HG02870 (cell line): Measurements from ENCODE around the gene LST1.
A peak's percentile ranks its signal among the peaks of the same experiment; 100 is the strongest.

ENCODE experiments used
- ATAC-seq: cut with Tn5 transposase; IDR thresholded peaks from one replicate; pipeline ENCODE4 v1.9.1; 2021; ENCODE audit warnings: mild to moderate bottlenecking, moderate library complexity; ENCODE audit not compliant: unreplicated experiment

Gene LST1

DNA sequence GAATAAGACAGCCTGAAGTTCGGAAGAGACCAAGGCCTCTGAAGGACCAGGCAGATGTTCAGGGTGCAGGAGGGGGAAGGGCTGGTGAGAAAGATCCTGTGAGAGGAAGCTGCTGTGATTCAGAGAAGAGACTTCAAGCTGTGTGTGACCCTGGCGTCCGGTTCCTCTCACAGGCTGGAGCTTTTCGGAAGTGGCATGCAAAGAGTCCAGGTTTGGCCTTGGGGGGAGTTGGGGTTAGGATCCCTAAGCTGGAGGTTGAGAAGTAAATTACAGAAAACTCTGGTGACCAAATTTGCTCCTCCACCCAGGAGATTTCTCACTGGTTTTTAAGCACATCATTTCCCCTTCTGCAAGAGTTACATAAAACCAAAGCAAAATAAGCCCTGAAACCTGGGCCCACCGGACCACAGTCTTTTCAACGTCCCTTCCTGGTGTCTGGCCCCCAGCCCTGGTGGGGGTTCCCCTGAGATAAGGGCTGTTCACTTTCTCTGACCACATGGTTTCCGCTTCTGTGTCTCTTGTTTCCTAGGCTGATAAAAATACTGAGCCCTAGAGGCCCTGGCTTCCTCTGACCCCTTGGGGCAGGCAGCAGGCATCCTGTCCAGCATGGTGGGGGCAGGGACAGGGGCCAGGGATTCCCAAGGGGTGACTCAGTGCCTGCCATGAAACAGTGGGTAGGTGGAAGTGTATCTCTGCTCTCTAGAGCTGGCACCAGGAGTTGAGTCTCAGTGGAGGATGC, 25.9 kb upstream of the LST1 start:
- ATAC-seq = peak; percentile 60

DNA sequence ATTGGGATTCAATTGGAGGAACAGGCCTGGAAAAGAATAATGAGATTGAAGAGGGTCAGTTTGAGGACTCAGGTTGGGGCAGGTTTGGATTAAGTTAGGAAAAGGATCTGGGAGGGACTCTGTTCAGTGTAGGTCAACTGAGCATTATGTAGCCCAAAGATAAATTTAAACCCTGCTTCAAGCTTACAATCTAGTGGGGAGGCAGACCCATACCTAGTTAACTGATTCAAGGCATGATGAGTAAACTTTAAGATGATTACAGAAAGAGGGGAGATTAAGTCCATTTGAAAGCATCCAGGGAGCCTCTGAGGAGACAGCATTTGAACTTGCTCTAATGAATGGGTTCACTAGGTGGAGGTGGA, 25.4 kb upstream of the LST1 start:
- ATAC-seq = no peak

- ATAC-seq = no peak
These were observed 18.3 kb upstream of the LST1 start for GRCh38 chr6:31567531-31568370.

DNA sequence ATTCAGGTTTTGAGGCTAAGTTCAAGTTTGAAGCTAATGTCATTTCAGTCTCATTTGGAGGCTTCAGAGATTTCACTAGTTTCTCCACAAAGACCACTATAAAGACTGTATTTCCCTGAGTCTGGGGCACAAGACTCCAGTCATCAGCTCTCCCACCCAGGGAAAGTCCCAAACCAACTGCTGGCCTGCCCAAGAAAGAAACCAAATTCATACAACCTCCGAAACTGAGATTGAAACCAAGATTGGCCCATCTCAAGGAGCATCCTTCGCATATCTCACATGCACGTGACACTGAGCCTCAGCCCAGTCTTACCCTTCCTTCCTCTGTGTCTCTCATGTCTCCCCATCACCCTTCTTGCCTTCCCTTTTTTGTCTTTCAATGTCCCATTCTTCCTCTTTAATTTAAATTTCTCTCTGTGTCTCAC, 17.5 kb upstream of the LST1 start:
- ATAC-seq = peak; percentile 62

DNA sequence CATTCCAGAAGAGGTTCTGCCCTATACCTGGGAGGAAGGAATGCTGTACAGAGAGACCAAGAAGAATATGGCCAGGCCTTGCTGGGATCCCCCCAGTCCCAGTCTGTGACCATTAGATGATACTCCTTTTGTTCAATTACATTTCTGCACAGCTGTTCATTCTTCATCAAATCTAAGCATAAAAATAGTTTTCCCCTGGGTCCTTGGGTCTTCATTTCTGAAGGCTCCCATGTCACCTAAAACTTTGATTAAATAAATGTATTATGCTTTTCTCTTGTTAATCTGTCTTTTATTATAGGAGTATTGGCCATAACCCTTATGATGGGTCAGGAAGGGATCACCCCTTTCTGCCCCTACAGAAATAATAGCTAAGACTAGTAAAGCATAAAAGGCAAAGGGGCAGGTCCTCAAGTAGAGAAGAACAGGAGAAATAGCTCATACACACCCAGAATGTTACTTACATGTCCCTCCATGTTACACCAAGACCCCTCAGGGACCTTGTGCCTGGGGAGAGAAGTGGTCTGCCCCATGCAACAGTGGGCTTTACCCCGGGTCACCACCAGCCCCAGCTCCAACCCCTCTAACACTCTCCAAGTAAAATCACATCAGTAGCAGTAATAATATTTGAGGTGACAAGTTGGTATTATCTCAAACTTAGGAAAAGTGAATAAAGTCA, 16.1 kb upstream of the LST1 start:
- ATAC-seq = no peak

GRCh38 chr6:31572041-31572911, 13.8 kb upstream of the LST1 start, which contains the start of gene LTA:
Gene LTA (plus strand): TSS chr6:31572289. CDS start chr6:31572743, 454 bp downstream.
- peak; percentile 40 for ATAC-seq

- ATAC-seq = no peak
These were observed 12.6 kb upstream of the LST1 start for GRCh38 chr6:31573239-31574105.

DNA sequence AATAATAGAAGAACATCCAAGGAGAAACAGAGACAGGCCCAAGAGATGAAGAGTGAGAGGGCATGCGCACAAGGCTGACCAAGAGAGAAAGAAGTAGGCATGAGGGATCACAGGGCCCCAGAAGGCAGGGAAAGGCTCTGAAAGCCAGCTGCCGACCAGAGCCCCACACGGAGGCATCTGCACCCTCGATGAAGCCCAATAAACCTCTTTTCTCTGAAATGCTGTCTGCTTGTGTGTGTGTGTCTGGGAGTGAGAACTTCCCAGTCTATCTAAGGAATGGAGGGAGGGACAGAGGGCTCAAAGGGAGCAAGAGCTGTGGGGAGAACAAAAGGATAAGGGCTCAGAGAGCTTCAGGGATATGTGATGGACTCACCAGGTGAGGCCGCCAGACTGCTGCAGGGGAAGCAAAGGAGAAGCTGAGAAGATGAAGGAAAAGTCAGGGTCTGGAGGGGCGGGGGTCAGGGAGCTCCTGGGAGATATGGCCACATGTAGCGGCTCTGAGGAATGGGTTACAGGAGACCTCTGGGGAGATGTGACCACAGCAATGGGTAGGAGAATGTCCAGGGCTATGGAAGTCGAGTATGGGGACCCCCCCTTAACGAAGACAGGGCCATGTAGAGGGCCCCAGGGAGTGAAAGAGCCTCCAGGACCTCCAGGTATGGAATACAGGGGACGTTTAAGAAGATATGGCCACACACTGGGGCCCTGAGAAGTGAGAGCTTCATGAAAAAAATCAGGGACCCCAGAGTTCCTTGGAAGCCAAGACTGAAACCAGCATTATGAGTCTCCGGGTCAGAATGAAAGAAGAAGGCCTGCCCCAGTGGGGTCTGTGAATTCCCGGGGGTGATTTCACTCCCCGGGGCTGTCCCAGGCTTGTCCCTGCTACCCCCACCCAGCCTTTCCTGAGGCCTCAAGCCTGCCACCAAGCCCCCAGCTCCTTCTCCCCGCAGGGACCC, 11.7 kb upstream of the LST1 start:
- ATAC-seq = no peak

DNA sequence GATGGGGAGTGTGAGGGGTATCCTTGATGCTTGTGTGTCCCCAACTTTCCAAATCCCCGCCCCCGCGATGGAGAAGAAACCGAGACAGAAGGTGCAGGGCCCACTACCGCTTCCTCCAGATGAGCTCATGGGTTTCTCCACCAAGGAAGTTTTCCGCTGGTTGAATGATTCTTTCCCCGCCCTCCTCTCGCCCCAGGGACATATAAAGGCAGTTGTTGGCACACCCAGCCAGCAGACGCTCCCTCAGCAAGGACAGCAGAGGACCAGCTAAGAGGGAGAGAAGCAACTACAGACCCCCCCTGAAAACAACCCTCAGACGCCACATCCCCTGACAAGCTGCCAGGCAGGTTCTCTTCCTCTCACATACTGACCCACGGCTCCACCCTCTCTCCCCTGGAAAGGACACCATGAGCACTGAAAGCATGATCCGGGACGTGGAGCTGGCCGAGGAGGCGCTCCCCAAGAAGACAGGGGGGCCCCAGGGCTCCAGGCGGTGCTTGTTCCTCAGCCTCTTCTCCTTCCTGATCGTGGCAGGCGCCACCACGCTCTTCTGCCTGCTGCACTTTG, 10.7 kb upstream of the LST1 start, which contains the start of gene TNF:
TNF (plus strand) TSS at position 231 of the 567 bp plus-strand sequence; CDS start at position 408, 177 bp downstream.
- no peak for ATAC-seq

- ATAC-seq = no peak
These were observed 10.0 kb upstream of the LST1 start for GRCh38 chr6:31575952-31576685.

GRCh38 chr6:31576897-31577578, 9.0 kb upstream of the LST1 start:
- no peak for ATAC-seq

DNA sequence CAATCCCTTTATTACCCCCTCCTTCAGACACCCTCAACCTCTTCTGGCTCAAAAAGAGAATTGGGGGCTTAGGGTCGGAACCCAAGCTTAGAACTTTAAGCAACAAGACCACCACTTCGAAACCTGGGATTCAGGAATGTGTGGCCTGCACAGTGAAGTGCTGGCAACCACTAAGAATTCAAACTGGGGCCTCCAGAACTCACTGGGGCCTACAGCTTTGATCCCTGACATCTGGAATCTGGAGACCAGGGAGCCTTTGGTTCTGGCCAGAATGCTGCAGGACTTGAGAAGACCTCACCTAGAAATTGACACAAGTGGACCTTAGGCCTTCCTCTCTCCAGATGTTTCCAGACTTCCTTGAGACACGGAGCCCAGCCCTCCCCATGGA, 8.5 kb upstream of the LST1 start:
- no peak for ATAC-seq

GRCh38 chr6:31578184-31579118, 7.6 kb upstream of the LST1 start:
- no peak for ATAC-seq

DNA sequence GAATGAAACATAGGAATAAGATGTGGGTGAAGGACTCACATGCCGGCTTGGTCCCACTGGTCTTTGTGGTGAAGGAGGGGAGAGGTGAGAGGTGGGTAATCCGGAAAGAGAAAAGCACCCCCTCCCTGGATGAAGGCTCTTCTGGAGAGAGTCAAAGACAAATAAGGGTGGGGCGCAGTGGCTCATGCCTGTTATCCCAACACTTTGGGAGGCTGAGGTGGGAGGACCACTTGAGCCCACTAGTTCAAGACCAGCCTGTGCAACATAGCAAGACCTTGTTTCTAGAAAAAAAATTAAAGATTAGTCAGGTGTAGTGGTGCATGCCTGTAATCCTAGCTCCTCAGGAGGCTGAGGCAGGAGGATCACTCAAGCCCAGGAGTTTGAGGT, 7.0 kb upstream of the LST1 start:
- ATAC-seq = no peak

DNA sequence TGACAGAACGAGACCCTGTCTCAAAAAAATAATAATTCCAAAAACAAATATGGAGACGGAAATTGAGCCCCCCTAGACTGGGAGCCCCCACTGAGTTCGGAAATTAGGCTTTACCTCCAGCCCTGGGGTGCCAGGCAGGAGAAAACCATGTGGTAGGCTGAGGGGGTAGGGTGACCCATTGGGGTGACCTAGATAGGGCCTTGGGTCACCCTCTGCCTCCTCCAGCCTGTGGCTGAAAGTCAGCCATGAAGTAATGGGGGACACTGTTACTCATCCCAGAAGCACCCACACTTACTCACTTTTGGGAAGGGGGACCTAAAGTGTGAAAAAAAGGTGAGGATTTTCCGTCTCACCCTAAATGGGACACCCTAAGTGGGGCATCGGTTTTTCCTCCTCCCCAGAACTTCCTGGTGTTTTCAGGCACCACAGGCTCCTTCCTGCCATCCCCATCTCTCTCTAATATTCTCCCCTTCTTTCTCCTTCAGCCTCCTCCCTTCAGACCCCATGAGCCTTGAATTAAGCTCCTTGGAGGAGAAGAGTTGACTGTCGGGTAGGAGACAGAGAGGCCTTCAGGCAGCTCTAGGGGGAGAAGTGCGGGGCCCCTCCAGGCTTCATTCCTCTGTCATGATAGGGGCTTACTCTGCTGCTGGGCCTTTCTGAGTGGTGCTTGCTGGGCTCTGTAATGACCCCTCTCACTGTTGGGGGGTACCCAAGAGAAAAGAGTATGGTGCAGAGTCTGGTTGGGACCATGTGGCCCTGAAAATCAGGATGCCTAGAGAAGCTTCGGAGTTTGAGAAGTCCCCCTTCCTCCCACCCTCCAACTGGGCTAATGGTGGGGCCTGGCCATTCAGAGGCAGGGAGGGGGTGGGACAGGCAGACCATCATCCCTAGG, 6.3 kb upstream of the LST1 start:
- no peak for ATAC-seq
